Testis (tissue), 3 donors: Measurements from ENCODE around the gene TGIF1. TPM values are rescaled to one million over a fixed set of nuclear protein-coding genes. Genes with fewer than 3 reads are reported as not detected.

Source experiments
- DNase-seq: peaks from one replicate; pipeline ENCODE4 v3.0.0-alpha.2; 2019
- H3K27ac ChIP-seq, 2 donors: fragments of 200-600 bp; sonication (generic); one replicate each; pipeline ENCODE4 v1.5.1; 2019
- H3K27me3 ChIP-seq: fragments of 200-600 bp; sonication (generic); one replicate; pipeline ENCODE4 v1.5.1; 2019
- H3K36me3 ChIP-seq: fragments of 200-600 bp; sonication (generic); one replicate; pipeline ENCODE4 v1.5.1; 2017; ENCODE audit warnings: low read depth; ENCODE audit errors: missing control alignments
- H3K4me1 ChIP-seq: fragments of 200-600 bp; sonication (generic); one replicate; pipeline ENCODE4 v1.5.1; 2019
- H3K4me3 ChIP-seq, 2 donors: fragments of 200-600 bp; sonication (generic); one replicate each; pipeline ENCODE4 v1.5.1; 2017 to 2019
- H3K9me3 ChIP-seq: fragments of 200-600 bp; sonication (generic); one replicate; pipeline ENCODE4 v1.5.1; 2017
- CTCF ChIP-seq, 3 experiments: fragments of 450-650 bp in 2 of 3; fragments of 200-600 bp in 1 of 3; sonication (generic) in 1 of 3; IDR thresholded peaks; one replicate each; pipeline ENCODE4 v1.5.1; 2016 to 2019; ENCODE audit warnings: antibody characterized with exemption in 3 of 3, mild to moderate bottlenecking in 2 of 3, moderate library complexity in 1 of 3
- POLR2A ChIP-seq: fragments of 450-650 bp; IDR thresholded peaks from one replicate; pipeline ENCODE4 v1.6.1; 2017; ENCODE audit warnings: antibody characterized with exemption, mild to moderate bottlenecking, moderate library complexity
- WGBS, 2 donors: methylation state at CpG; one replicate each; pipeline ENCODE4 v1.1.5; 2018; 5-methylcytosine and 5-hydroxymethylcytosine counted together
- intact Hi-C: fragments of 100-400 bp; cut with DNase I; formaldehyde crosslinking; loops from one replicate; pipeline ENCODE4 v1.15.1; 2023; ENCODE audit warnings: low total_unique reads
- polyA plus RNA-seq: library from polyadenylated mRNA; stranded (reverse); fragments of 350-450 nt; fragmentation: Illumina TruSeq; extraction: RNeasy Lipid Tissue Mini Kit (QIAGEN cat#74804); gene quantifications from one replicate; pipeline ENCODE4 v1.2.3, GENCODE V29; 2014; ENCODE audit warnings: low read depth, low replicate concordance; ENCODE audit not compliant: insufficient read depth
- total RNA-seq, 2 donors: library from RNA; depleted of rRNA; stranded (reverse); fragments of >200 nt; gene quantifications; one replicate each; pipeline ENCODE4 v1.2.3, GENCODE V29; 2016

Gene TGIF1
- total and polyA plus RNA-seq, 3 donors from 2014 or later: 56.1 to 117 (median 66.6) TPM

- peaks cover 21% of the 10 kb centered on the region for H3K4me1 ChIP-seq
- WGBS, 2 donors: 51 to 55% methylated on average over 1 of the region's 1 CpG
- DNase-seq: no peak
- no peaks in the 10 kb centered on the region for H3K36me3 ChIP-seq
- no peak overlapping the region for H3K4me3 ChIP-seq
- intact Hi-C loops: no loop called here
- no peaks in the 10 kb centered on the region for H3K9me3 ChIP-seq
- no peak for TF ChIP-seq POLR2A
- no peak for TF ChIP-seq CTCF (IDR thresholded peaks at IDR 0.05)
- no peaks in the 10 kb centered on the region for H3K27me3 ChIP-seq
- H3K27ac ChIP-seq: no peak overlapping the region
Measured at GRCh38 chr18:3456686-3457069, 6.7 kb downstream of the TGIF1 start.

GRCh38 chr18:3457261-3457724 lies 7.3 kb downstream of the TGIF1 start:
- Histone ChIP-seq H3K27me3 (no peaks in the 10 kb centered on the region), H3K9me3 (no peaks in the 10 kb centered on the region), H3K4me3 (no peak overlapping the region), H3K4me1 (peaks cover 21% of the 10 kb centered on the region), H3K36me3 (no peaks in the 10 kb centered on the region), H3K27ac (no peak overlapping the region)
- 85 to 86% methylated on average over 15 of the region's 15 CpGs for WGBS, 2 donors
- DNase-seq: no peak
- TF ChIP-seq POLR2A: no peak
- TF ChIP-seq CTCF (IDR thresholded peaks at IDR 0.05): no peak
- intact Hi-C loops: no loop called here

GRCh38 chr18:3458378-3458777 lies 8.4 kb downstream of the TGIF1 start:
- H3K9me3 ChIP-seq: no peaks in the 10 kb centered on the region
- peaks cover 13% of the 10 kb centered on the region for H3K4me1 ChIP-seq
- WGBS, 2 donors: 83 to 90% methylated on average over 3 of the region's 3 CpGs
- no peak for DNase-seq
- H3K27ac ChIP-seq: no peak overlapping the region
- TF ChIP-seq CTCF (IDR thresholded peaks at IDR 0.05) (no peak), POLR2A (no peak)
- no peak overlapping the region for H3K4me3 ChIP-seq
- intact Hi-C loops: no loop called here
- no peaks in the 10 kb centered on the region for H3K36me3 ChIP-seq
- H3K27me3 ChIP-seq: no peaks in the 10 kb centered on the region

- H3K36me3 ChIP-seq: no peaks in the 10 kb centered on the region
- H3K27me3 ChIP-seq: no peaks in the 10 kb centered on the region
- no peak overlapping the region for H3K4me3 ChIP-seq
- intact Hi-C loops: no loop called here
- H3K4me1 ChIP-seq: peaks cover 13% of the 10 kb centered on the region
- TF ChIP-seq CTCF (IDR thresholded peaks at IDR 0.05): no peak
- TF ChIP-seq POLR2A: no peak
- 85 to 94% methylated on average over 5 of the region's 5 CpGs for WGBS, 2 donors
- H3K9me3 ChIP-seq: no peaks in the 10 kb centered on the region
- DNase-seq: no peak
- no peak overlapping the region for H3K27ac ChIP-seq
Measured at GRCh38 chr18:3458952-3459853, 9.2 kb downstream of the TGIF1 start.
